Stimulated activated CD4-positive, alpha-beta T cell treated with anti-CD3 and anti-CD28 coated beads, TNF-alpha, amount 100 ng/mL, for 4 hours (primary cell): ENCODE results near the gene KHDC3L.

ENCODE experiments used
- DNase-seq, 3 experiments: peaks; one replicate each; pipeline ENCODE4 v3.0.0-alpha.2; 2020; ENCODE audit warnings: low read depth in 3 of 3

Gene KHDC3L

GRCh38 chr6:73362358-73362757 lies at the start of gene KHDC3L:
Gene KHDC3L (plus strand): TSS chr6:73362658. CDS start chr6:73362730, 72 bp downstream.
- DNase-seq = no peak

- no peak for DNase-seq
Measured at GRCh38 chr6:73314577-73315492, 47.6 kb upstream of the KHDC3L start.

- no peak for DNase-seq
Measured at GRCh38 chr6:73323323-73323722, 39.1 kb upstream of the KHDC3L start.

GRCh38 chr6:73325656-73326055 lies 36.8 kb upstream of the KHDC3L start:
- no peak for DNase-seq

- no peak for DNase-seq
Measured at GRCh38 chr6:73328790-73329189, 33.7 kb upstream of the KHDC3L start.

- DNase-seq = no peak
Measured at GRCh38 chr6:73329201-73329600, 33.3 kb upstream of the KHDC3L start.

- DNase-seq = no peak
Measured at GRCh38 chr6:73339340-73339739, 23.1 kb upstream of the KHDC3L start.

- DNase-seq = no peak
Measured at GRCh38 chr6:73340048-73340447, 22.4 kb upstream of the KHDC3L start.

- no peak for DNase-seq
Measured at GRCh38 chr6:73341335-73341734, 21.1 kb upstream of the KHDC3L start.

- no peak for DNase-seq
Measured at GRCh38 chr6:73342174-73342573, 20.3 kb upstream of the KHDC3L start.

GRCh38 chr6:73343164-73343563 lies 19.3 kb upstream of the KHDC3L start:
- DNase-seq = no peak

- no peak for DNase-seq
Measured at GRCh38 chr6:73348550-73349204, 13.8 kb upstream of the KHDC3L start.

- no peak for DNase-seq
Measured at GRCh38 chr6:73349311-73349710, 13.1 kb upstream of the KHDC3L start.

GRCh38 chr6:73353636-73354593 lies 8.5 kb upstream of the KHDC3L start, which contains the start of gene DPPA5:
Gene DPPA5 (minus strand): TSS chr6:73354276. CDS start chr6:73354225, 51 bp downstream.
- DNase-seq = no peak

- no peak for DNase-seq
Measured at GRCh38 chr6:73362869-73363536, 545 bp downstream of the KHDC3L start.

GRCh38 chr6:73363537-73363875 lies 1.0 kb downstream of the KHDC3L start:
- DNase-seq = no peak

- no peak for DNase-seq
Measured at GRCh38 chr6:73364121-73364520, 1.7 kb downstream of the KHDC3L start.

GRCh38 chr6:73364549-73364948 lies 2.1 kb downstream of the KHDC3L start:
- DNase-seq = no peak

- no peak for DNase-seq
Measured at GRCh38 chr6:73367761-73368355, 5.4 kb downstream of the KHDC3L start.

GRCh38 chr6:73368675-73369074 lies 6.2 kb downstream of the KHDC3L start:
- DNase-seq = no peak

GRCh38 chr6:73369157-73369556 lies 6.7 kb downstream of the KHDC3L start:
- no peak for DNase-seq
